Activated CD8-positive, alpha-beta T cell treated with anti-CD3 and anti-CD28 coated beads, Interleukin-2, amount 10 ng/mL, durations not matched to agents 7 days and 5 days (primary cell): ENCODE measurements around the gene MCF2L. TPM values are rescaled to one million over a fixed set of nuclear protein-coding genes. Genes with fewer than 3 reads are reported as not detected.
"Not testable (repeated sequence)": the region's sequence is repeated elsewhere in the genome, so short reads cannot be mapped to it uniquely, and the experiment has no call there.

Source experiments
- ATAC-seq: fragments of 150-1000 bp; cut with Tn5 transposase; one replicate; pipeline ENCODE4 v1.10.0; 2021; ENCODE audit warnings: moderate library complexity
- CTCF ChIA-PET: fragments of 350-600 bp; sonication (Branson Sonifier 250); formaldehyde crosslinking; loops from one replicate; lab custom pipeline; 2021; ENCODE audit warnings: antibody characterized with exemption; lab: Charles Lee
- POLR2A ChIA-PET: fragments of 350-600 bp; sonication (Branson Sonifier 250); formaldehyde crosslinking; loops from one replicate; lab custom pipeline; 2021; ENCODE audit warnings: antibody characterized with exemption; lab: Charles Lee
- DNase-seq: peaks from one replicate; pipeline ENCODE4 v3.0.0-alpha.2; 2020
- H3K27ac Mint-ChIP-seq: one replicate; pipeline ENCODE4 v1.8.0; 2021; ENCODE audit warnings: mild to moderate bottlenecking, mixed read lengths
- H3K27me3 Mint-ChIP-seq: one replicate; pipeline ENCODE4 v1.8.0; 2021; ENCODE audit warnings: low read depth, mixed read lengths
- H3K36me3 Mint-ChIP-seq: one replicate; pipeline ENCODE4 v1.8.0; 2021; ENCODE audit warnings: low read depth, mixed read lengths
- H3K4me1 Mint-ChIP-seq: one replicate; pipeline ENCODE4 v1.8.0; 2021; ENCODE audit warnings: low read depth, mixed read lengths
- H3K4me3 Mint-ChIP-seq: one replicate; pipeline ENCODE4 v1.8.0; 2021; ENCODE audit warnings: mild to moderate bottlenecking, mixed read lengths
- H3K9me3 Mint-ChIP-seq: one replicate; pipeline ENCODE4 v1.8.0; 2022; ENCODE audit warnings: mixed read lengths; ENCODE audit not compliant: insufficient read depth
- total RNA-seq, 2 experiments: library from RNA; stranded (reverse); gene quantifications; one replicate each; pipeline ENCODE4 v1.2.3, GENCODE V29; 2021

MCF2L gene
- total RNA-seq, 2 experiments from 2014 or later, result 0.76 to 1.0 TPM

- no peaks in the 10 kb centered on the region for H3K4me1 Mint-ChIP-seq
- POLR2A ChIA-PET, result no interaction called here
- H3K27ac Mint-ChIP-seq, result no peak overlapping the region
- no peaks in the 10 kb centered on the region for H3K36me3 Mint-ChIP-seq
- no peak overlapping the region for H3K4me3 Mint-ChIP-seq
- DNase-seq (no peak), ATAC-seq (no peak)
- CTCF ChIA-PET, result no interaction called here
- no peaks in the 10 kb centered on the region for H3K9me3 Mint-ChIP-seq
- H3K27me3 Mint-ChIP-seq, result no peaks in the 10 kb centered on the region
These were observed 110.1 kb downstream of the MCF2L start for GRCh38 chr13:113078902-113079780.

DNA sequence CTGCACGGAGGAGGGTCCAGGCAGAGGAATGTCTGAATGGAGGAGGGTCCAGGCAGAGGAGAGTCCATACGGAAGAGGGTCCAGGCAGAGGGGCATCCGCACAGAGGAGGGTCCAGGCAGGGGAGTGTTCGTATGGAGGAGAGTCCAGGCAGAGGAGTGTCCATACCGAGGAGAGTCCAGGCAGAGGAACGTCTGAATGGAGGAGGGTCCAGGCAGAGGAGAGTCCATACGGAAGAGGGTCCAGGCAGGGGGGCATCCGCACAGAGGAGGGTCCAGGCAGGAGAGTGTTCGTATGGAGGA is 110.7 kb downstream of the MCF2L start:
- DNase-seq, POLR2A ChIA-PET, ATAC-seq, H3K4me1 Mint-ChIP-seq, H3K9me3 Mint-ChIP-seq, H3K27ac Mint-ChIP-seq, H3K36me3 Mint-ChIP-seq, H3K4me3 Mint-ChIP-seq, H3K27me3 Mint-ChIP-seq, CTCF ChIA-PET: not testable (repeated sequence)

DNA sequence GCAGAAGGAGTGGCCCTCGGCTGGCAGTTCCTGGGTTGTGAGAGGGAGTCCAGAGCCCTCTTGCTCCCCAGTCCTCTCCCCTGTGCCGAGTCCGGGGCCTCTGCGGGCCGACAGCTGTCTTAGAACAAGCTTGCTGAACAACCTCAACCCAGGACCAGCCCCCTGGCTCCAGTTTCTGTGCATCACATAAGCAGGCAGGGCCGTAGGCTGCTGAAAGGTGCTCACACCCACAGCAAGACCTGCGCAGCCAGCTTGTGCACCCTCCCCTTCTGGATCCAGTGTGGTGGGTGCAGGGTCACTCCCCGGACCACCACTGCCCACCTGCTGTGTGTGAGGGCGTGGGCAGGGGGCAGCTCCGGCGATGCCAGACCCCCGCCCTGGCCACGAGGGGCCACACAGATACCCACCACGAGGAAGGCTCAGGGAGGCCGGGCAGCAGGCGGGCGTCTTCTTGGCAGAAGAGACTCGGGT is 111.4 kb downstream of the MCF2L start:
- H3K27ac Mint-ChIP-seq, result no peak overlapping the region
- H3K4me3 Mint-ChIP-seq, result no peak overlapping the region
- H3K36me3 Mint-ChIP-seq, result no peaks in the 10 kb centered on the region
- ChIA-PET CTCF (no interaction called here), POLR2A (no interaction called here)
- DNase-seq, result no peak
- H3K27me3 Mint-ChIP-seq, result no peaks in the 10 kb centered on the region
- no peaks in the 10 kb centered on the region for H3K4me1 Mint-ChIP-seq
- H3K9me3 Mint-ChIP-seq, result no peaks in the 10 kb centered on the region
- no peak for ATAC-seq

DNA sequence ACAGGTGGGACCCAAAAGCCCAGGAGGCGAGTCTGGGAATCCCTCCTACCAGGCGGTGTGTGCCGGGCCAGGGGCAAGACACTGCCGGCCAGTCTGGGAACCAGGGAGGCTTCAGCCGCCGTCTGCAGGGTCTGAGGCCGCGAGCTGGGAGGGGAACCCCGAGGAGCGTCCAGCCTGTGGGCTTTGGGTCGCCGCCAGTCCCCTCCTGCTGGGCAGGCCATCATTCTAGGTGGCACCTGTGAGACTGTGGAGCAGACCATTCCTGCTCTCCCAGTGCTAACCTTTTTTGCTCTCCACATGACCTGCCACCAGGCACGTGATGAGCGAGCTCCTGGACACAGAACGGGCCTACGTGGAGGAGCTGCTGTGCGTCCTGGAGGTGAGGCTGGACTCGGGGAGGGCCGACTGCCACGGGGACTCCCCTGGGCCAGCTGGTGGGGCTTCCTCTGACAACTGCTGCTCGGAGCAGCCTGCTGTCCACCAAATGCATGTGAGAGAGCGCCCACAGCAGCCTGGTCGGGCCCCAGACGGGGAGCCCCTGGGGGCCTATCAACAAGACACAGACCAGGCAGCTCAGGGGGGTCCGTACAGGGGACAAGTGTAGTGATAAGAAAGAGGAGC is 112.0 kb downstream of the MCF2L start:
- CTCF ChIA-PET, result no interaction called here

GRCh38 chr13:113082198-113083021 is 113.4 kb downstream of the MCF2L start:
- H3K4me1 Mint-ChIP-seq, result no peaks in the 10 kb centered on the region
- no peaks in the 10 kb centered on the region for H3K27me3 Mint-ChIP-seq
- no peaks in the 10 kb centered on the region for H3K36me3 Mint-ChIP-seq
- no peaks in the 10 kb centered on the region for H3K9me3 Mint-ChIP-seq
- DNase-seq (no peak), ATAC-seq (no peak)
- H3K4me3 Mint-ChIP-seq, result no peak overlapping the region
- ChIA-PET CTCF (interaction anchor here (0.6 kb wide), 1 partner anchor 655 kb away, joined by 3 read pairs; no protein-coding TSS in a partner anchor), POLR2A (no interaction called here)
- H3K27ac Mint-ChIP-seq, result no peak overlapping the region

More for the DNA sequence above, 112.0 kb downstream of the MCF2L start:
- ATAC-seq (no peak), DNase-seq (no peak)
- no peak overlapping the region for H3K4me3 Mint-ChIP-seq
- no peaks in the 10 kb centered on the region for H3K27me3 Mint-ChIP-seq
- POLR2A ChIA-PET, result no interaction called here
- H3K36me3 Mint-ChIP-seq, result no peaks in the 10 kb centered on the region
- H3K9me3 Mint-ChIP-seq, result no peaks in the 10 kb centered on the region
- H3K27ac Mint-ChIP-seq, result no peak overlapping the region
- no peaks in the 10 kb centered on the region for H3K4me1 Mint-ChIP-seq

DNA sequence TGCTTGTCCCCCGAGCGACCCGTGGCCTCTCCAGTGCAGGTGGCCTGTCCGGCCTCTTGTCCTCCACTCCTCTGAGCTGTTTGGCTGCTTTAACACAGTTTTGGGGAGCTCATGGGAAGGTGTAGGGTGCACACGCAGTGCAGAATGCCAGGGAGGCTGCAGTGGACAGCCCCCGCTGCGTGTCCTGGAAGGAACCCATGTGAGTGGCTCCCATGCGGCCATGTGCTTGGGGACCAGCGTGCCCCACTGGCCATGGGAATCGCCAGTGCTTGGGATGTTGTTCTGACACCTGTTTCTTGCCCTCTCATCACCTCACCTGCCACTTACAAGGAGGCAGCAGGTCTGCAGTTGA is 114.0 kb downstream of the MCF2L start:
- H3K36me3 Mint-ChIP-seq, result no peaks in the 10 kb centered on the region
- H3K27ac Mint-ChIP-seq, result no peak overlapping the region
- DNase-seq (no peak), ATAC-seq (no peak)
- no peaks in the 10 kb centered on the region for H3K27me3 Mint-ChIP-seq
- CTCF ChIA-PET, result interaction anchor here (0.6 kb wide), 1 partner anchor 656 kb away, joined by 3 read pairs; no protein-coding TSS in a partner anchor
- no peaks in the 10 kb centered on the region for H3K9me3 Mint-ChIP-seq
- no peaks in the 10 kb centered on the region for H3K4me1 Mint-ChIP-seq
- H3K4me3 Mint-ChIP-seq, result no peak overlapping the region
- POLR2A ChIA-PET, result no interaction called here

- Mint-ChIP-seq H3K27me3 (no peaks in the 10 kb centered on the region), H3K27ac (no peak overlapping the region), H3K4me3 (no peak overlapping the region), H3K9me3 (no peaks in the 10 kb centered on the region), H3K4me1 (no peaks in the 10 kb centered on the region), H3K36me3 (no peaks in the 10 kb centered on the region)
- POLR2A ChIA-PET, result no interaction called here
- no peak for ATAC-seq
- CTCF ChIA-PET, result no interaction called here
- no peak for DNase-seq
These were observed 114.5 kb downstream of the MCF2L start for GRCh38 chr13:113083402-113084061.

- no peak for DNase-seq
- no peak overlapping the region for H3K27ac Mint-ChIP-seq
- no peaks in the 10 kb centered on the region for H3K4me1 Mint-ChIP-seq
- H3K4me3 Mint-ChIP-seq, result no peak overlapping the region
- H3K27me3 Mint-ChIP-seq, result no peaks in the 10 kb centered on the region
- ATAC-seq, result no peak
- no peaks in the 10 kb centered on the region for H3K36me3 Mint-ChIP-seq
- ChIA-PET POLR2A (no interaction called here), CTCF (no interaction called here)
- H3K9me3 Mint-ChIP-seq, result no peaks in the 10 kb centered on the region
These were observed 115.3 kb downstream of the MCF2L start for GRCh38 chr13:113084094-113084942.

GRCh38 chr13:113084943-113085540 is 116.0 kb downstream of the MCF2L start:
- H3K4me3 Mint-ChIP-seq, result no peak overlapping the region
- POLR2A ChIA-PET, result no interaction called here
- H3K4me1 Mint-ChIP-seq, result no peaks in the 10 kb centered on the region
- H3K27ac Mint-ChIP-seq, result no peak overlapping the region
- H3K36me3 Mint-ChIP-seq, result no peaks in the 10 kb centered on the region
- DNase-seq (no peak), ATAC-seq (no peak)
- CTCF ChIA-PET, result no interaction called here
- H3K9me3 Mint-ChIP-seq, result no peaks in the 10 kb centered on the region
- H3K27me3 Mint-ChIP-seq, result no peaks in the 10 kb centered on the region

DNA sequence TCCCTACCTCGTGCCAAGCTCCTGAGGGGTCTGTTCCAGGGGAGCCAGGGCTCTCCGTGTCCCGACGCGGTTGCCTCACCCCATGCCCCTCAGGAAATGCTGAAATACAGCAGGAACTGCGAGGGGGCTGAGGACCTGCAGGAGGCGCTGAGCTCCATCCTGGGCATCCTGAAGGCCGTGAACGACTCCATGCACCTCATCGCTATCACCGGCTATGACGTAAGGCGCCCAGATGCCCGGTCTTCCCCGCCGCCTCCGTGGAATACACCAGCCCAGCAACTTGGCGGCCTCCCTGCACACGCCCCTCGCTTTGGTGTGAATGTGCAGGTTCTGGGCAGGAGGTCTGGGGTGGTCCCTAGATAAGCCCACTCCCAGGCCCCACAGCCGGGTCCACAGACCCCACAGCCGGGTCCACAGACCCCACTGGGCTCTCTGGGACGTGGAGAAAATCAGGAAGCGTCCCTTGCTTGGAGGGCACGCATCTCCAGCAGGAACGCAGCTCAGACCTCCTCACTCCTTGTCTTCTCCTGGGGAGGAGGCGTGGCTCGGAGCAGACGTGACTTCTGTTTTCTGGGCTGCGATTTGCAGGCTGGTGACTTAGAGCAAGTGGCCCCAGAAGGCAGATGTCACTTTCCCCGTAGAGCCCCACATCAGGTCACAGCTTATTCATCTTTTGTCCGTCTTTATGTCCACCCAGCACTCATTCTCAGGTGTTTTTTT is 117.2 kb downstream of the MCF2L start:
- Mint-ChIP-seq H3K4me3 (no peak overlapping the region), H3K27ac (no peak overlapping the region), H3K4me1 (no peaks in the 10 kb centered on the region), H3K27me3 (no peaks in the 10 kb centered on the region), H3K36me3 (no peaks in the 10 kb centered on the region), H3K9me3 (no peaks in the 10 kb centered on the region)
- no peak for DNase-seq
- ChIA-PET CTCF (no interaction called here), POLR2A (no interaction called here)
- no peak for ATAC-seq
